ENCODE data around the gene HLCS.

The HLCS gene

DNA sequence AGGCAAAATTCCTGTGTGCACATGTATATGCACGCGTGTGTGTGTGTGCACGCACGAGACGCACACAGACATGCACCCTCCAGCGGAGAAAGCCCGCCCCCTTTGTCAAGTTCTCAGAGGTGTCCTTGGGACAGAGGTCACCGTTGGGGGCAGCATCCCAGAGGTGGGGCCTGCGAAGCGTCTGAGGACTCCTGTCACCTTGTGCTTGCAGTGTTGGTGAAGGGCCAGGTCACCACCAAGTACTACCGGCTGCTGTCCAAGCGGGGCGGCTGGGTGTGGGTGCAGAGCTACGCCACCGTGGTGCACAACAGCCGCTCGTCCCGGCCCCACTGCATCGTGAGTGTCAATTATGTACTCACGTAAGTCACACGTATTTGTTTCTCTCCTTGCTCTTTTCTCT is 225.0 kb downstream of the HLCS start:
- Histone ChIP-seq H3K9ac (ENCODE audit: low read depth, low read length, poor library complexity) (no peak overlapping the region), H2BK12ac (ENCODE audit: low read length) (no peak overlapping the region), H3K23ac (ENCODE audit: low read depth, low read length, poor library complexity) (no peak overlapping the region), H3K27ac (replicated peaks; ENCODE audit: low read length) (no peak overlapping the region), H3K4me1 (ENCODE audit: control insufficient read depth in 2 of 2, insufficient read depth in 1 of 2, low read depth in 1 of 2, low read length in 2 of 2) (peaks cover 3 to 5% of the 10 kb centered on the region in 2 donors), H4K8ac (ENCODE audit: low read depth, low read length) (no peak overlapping the region), H3K4me2 (ENCODE audit: insufficient read depth, low read length, poor library complexity, severe bottlenecking) (no peak overlapping the region), H2AK5ac (ENCODE audit: low read depth, low read length) (peak overlapping the region; percentile 12), H3K14ac (ENCODE audit: low read length) (peak overlapping the region; percentile 87), H3K36me3 (replicated peaks in 1 of 2; ENCODE audit: control insufficient read depth in 2 of 2, insufficient read depth in 2 of 2, low read length in 2 of 2) (no peaks in the 10 kb centered on the region), H2BK120ac (ENCODE audit: low read depth, low read length) (no peak overlapping the region), H2BK15ac (ENCODE audit: low read length) (no peak overlapping the region), H2AFZ (ENCODE audit: low read length) (no peak overlapping the region), H3K4ac (ENCODE audit: low read length) (no peak overlapping the region), H3K9me3 (replicated peaks in 1 of 2; ENCODE audit: control insufficient read depth in 2 of 2, insufficient read depth in 1 of 2, low read depth in 1 of 2, low read length in 2 of 2) (no peaks in the 10 kb centered on the region), H3K4me3 (ENCODE audit: low read length in 2 of 2) (no peak overlapping the region), H2BK5ac (ENCODE audit: low read length) (no peak overlapping the region), H3K79me1 (ENCODE audit: low read depth, low read length) (peaks cover 3% of the 10 kb centered on the region), H4K91ac (ENCODE audit: low read depth, low read length, poor library complexity) (no peak overlapping the region), H3K27me3 (ENCODE audit: control insufficient read depth in 3 of 3, insufficient read depth in 3 of 3, low read depth in 1 of 3, low read length in 3 of 3) (no peaks in the 10 kb centered on the region), H3K18ac (ENCODE audit: low read length) (no peak overlapping the region)
- no CpG with 5 or more reads among the region's 21 CpGs for WGBS, 2 donors (ENCODE audit: extremely low coverage in 2 of 2, insufficient read length in 2 of 2, insufficient replicate concordance in 1 of 2)
- no peak for DNase-seq (ENCODE audit: low spot score)

DNA sequence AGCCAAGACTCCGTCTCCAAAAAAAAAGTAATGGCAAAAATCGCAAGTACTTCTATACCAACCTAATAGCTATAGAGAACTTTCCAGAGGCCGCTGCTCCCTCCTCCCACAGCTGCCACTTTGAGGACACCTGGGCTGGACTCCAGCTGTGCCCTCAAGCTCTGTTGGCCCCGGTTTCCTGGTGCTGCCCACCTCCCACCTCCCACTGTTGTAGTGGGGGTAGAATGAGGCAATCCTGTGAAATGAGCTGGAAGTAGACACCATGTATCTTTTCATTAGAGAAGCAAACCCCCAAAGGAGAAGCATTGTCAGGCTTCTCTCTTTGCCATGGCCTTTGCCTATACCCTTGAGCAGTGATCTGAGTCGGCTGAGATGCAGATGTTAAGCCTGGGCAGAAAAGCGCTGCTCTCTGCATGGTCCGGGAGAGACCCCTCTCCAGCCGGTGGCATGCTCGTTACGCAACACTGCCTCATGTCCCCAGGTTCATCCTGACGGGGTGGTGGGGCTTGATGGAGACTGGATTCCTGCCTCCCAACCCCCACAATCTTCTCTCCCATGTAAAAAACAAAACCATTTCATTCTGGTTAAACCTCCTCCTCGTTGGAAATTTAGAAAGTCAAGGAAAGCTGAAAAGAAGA is 227.9 kb downstream of the HLCS start:
- H2BK120ac ChIP-seq (ENCODE audit: low read depth, low read length), result no peak overlapping the region
- no peak overlapping the region for H3K4ac ChIP-seq (ENCODE audit: low read length)
- H3K4me2 ChIP-seq (ENCODE audit: insufficient read depth, low read length, poor library complexity, severe bottlenecking), result no peak overlapping the region
- no peak for DNase-seq (ENCODE audit: low spot score)
- H3K9me3 ChIP-seq (replicated peaks in 1 of 2; ENCODE audit: control insufficient read depth in 2 of 2, insufficient read depth in 1 of 2, low read depth in 1 of 2, low read length in 2 of 2), result no peaks in the 10 kb centered on the region
- H3K18ac ChIP-seq (ENCODE audit: low read length), result peak overlapping the region; percentile 5
- H3K23ac ChIP-seq (ENCODE audit: low read depth, low read length, poor library complexity), result no peak overlapping the region
- no peak overlapping the region for H3K4me3 ChIP-seq (ENCODE audit: low read length in 2 of 2)
- WGBS, 2 donors (ENCODE audit: extremely low coverage in 2 of 2, insufficient read length in 2 of 2, insufficient replicate concordance in 1 of 2), result no CpG with 5 or more reads among the region's 12 CpGs
- no peaks in the 10 kb centered on the region for H3K27me3 ChIP-seq (ENCODE audit: control insufficient read depth in 3 of 3, insufficient read depth in 3 of 3, low read depth in 1 of 3, low read length in 3 of 3)
- no peak overlapping the region for H3K27ac ChIP-seq (replicated peaks; ENCODE audit: low read length)
- H4K8ac ChIP-seq (ENCODE audit: low read depth, low read length), result no peak overlapping the region
- H2BK5ac ChIP-seq (ENCODE audit: low read length), result no peak overlapping the region
- H3K36me3 ChIP-seq (replicated peaks in 1 of 2; ENCODE audit: control insufficient read depth in 2 of 2, insufficient read depth in 2 of 2, low read length in 2 of 2), result no peaks in the 10 kb centered on the region
- H3K9ac ChIP-seq (ENCODE audit: low read depth, low read length, poor library complexity), result no peak overlapping the region
- H3K79me1 ChIP-seq (ENCODE audit: low read depth, low read length), result no peaks in the 10 kb centered on the region
- no peak overlapping the region for H2BK15ac ChIP-seq (ENCODE audit: low read length)
- no peak overlapping the region for H4K91ac ChIP-seq (ENCODE audit: low read depth, low read length, poor library complexity)
- H2AFZ ChIP-seq (ENCODE audit: low read length), result no peak overlapping the region
- H3K4me1 ChIP-seq (ENCODE audit: control insufficient read depth in 2 of 2, insufficient read depth in 1 of 2, low read depth in 1 of 2, low read length in 2 of 2), result peaks cover 7 to 8% of the 10 kb centered on the region in 2 donors
- H2AK5ac ChIP-seq (ENCODE audit: low read depth, low read length), result no peak overlapping the region
- no peak overlapping the region for H2BK12ac ChIP-seq (ENCODE audit: low read length)
- H3K14ac ChIP-seq (ENCODE audit: low read length), result no peak overlapping the region

DNA sequence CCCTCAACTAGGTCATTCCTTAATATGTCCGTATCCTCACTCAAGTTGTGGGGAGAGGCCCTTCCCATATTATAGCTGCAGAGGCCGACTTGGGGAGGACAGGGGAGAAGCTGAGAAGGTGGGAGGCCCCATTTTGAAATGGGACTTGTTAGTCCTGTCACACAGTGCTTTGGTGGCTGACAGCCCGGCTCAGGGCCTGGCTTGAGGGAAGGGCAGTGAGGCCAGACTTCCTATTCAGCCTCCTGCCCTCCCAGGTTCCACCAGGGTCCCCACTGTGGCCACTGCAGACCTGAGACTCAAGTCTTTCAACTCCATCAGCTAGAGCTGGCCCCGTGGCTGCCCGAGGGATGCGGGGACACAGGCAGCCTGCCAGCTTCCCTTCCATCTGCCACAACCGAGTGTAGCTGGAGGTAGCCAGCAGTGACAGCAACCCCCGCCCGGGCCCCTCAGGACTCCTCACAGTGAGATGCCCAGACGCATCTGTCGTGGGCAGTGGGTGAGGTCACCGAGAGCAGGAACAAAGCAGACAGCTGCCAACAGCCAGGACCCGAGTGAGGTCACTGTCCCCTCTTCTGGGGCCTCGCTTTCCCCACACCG is 230.6 kb downstream of the HLCS start:
- Histone ChIP-seq H2AFZ (ENCODE audit: low read length) (peak overlapping the region; percentile 15), H3K18ac (ENCODE audit: low read length) (peak overlapping the region; percentile 13), H3K9ac (ENCODE audit: low read depth, low read length, poor library complexity) (no peak overlapping the region), H3K27ac (replicated peaks; ENCODE audit: low read length) (no peak overlapping the region), H3K79me1 (ENCODE audit: low read depth, low read length) (no peaks in the 10 kb centered on the region), H2BK5ac (ENCODE audit: low read length) (no peak overlapping the region), H3K23ac (ENCODE audit: low read depth, low read length, poor library complexity) (no peak overlapping the region), H3K27me3 (ENCODE audit: control insufficient read depth in 3 of 3, insufficient read depth in 3 of 3, low read depth in 1 of 3, low read length in 3 of 3) (peaks cover 0 to 15% (median 0%) of the 10 kb centered on the region in 3 experiments), H3K4ac (ENCODE audit: low read length) (no peak overlapping the region), H2BK120ac (ENCODE audit: low read depth, low read length) (no peak overlapping the region), H4K8ac (ENCODE audit: low read depth, low read length) (no peak overlapping the region), H2AK5ac (ENCODE audit: low read depth, low read length) (peak overlapping the region; percentile 51), H4K91ac (ENCODE audit: low read depth, low read length, poor library complexity) (no peak overlapping the region), H2BK12ac (ENCODE audit: low read length) (no peak overlapping the region), H3K9me3 (replicated peaks in 1 of 2; ENCODE audit: control insufficient read depth in 2 of 2, insufficient read depth in 1 of 2, low read depth in 1 of 2, low read length in 2 of 2) (no peaks in the 10 kb centered on the region), H3K36me3 (replicated peaks in 1 of 2; ENCODE audit: control insufficient read depth in 2 of 2, insufficient read depth in 2 of 2, low read length in 2 of 2) (no peaks in the 10 kb centered on the region), H3K4me3 (ENCODE audit: low read length in 2 of 2) (no peak overlapping the region), H3K14ac (ENCODE audit: low read length) (peak overlapping the region; percentile 21), H2BK15ac (ENCODE audit: low read length) (peak overlapping the region; percentile 11), H3K4me1 (ENCODE audit: control insufficient read depth in 2 of 2, insufficient read depth in 1 of 2, low read depth in 1 of 2, low read length in 2 of 2) (peaks cover 3 to 5% of the 10 kb centered on the region in 2 donors), H3K4me2 (ENCODE audit: insufficient read depth, low read length, poor library complexity, severe bottlenecking) (no peak overlapping the region)
- WGBS, 2 donors (ENCODE audit: extremely low coverage in 2 of 2, insufficient read length in 2 of 2, insufficient replicate concordance in 1 of 2), result no CpG with 5 or more reads among the region's 15 CpGs
- DNase-seq (ENCODE audit: low spot score), result no peak

DNA sequence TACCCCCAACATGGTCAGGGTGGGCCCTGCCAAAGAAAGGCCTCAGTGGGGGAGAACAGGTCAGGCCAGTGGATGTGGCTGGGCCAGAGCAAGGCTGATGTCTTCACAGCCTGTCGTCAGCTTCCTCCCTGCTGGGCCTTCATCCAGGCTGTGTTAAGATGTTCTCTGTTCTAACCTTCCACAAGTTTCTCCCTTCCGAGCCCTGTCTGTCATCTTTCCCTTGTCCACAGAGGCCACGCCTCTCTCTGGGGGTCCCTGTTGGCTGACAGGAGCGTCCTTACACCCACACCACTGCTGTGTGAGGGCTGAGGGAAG is 231.3 kb downstream of the HLCS start:
- Histone ChIP-seq H3K4ac (ENCODE audit: low read length) (no peak overlapping the region), H2BK12ac (ENCODE audit: low read length) (no peak overlapping the region), H3K27ac (replicated peaks; ENCODE audit: low read length) (no peak overlapping the region), H2BK120ac (ENCODE audit: low read depth, low read length) (no peak overlapping the region), H2BK5ac (ENCODE audit: low read length) (peak overlapping the region; percentile 61), H3K4me2 (ENCODE audit: insufficient read depth, low read length, poor library complexity, severe bottlenecking) (no peak overlapping the region), H3K9ac (ENCODE audit: low read depth, low read length, poor library complexity) (no peak overlapping the region), H3K14ac (ENCODE audit: low read length) (no peak overlapping the region), H3K79me1 (ENCODE audit: low read depth, low read length) (no peaks in the 10 kb centered on the region), H2AFZ (ENCODE audit: low read length) (no peak overlapping the region), H3K36me3 (replicated peaks in 1 of 2; ENCODE audit: control insufficient read depth in 2 of 2, insufficient read depth in 2 of 2, low read length in 2 of 2) (no peaks in the 10 kb centered on the region), H3K4me3 (ENCODE audit: low read length in 2 of 2) (no peak overlapping the region), H3K27me3 (ENCODE audit: control insufficient read depth in 3 of 3, insufficient read depth in 3 of 3, low read depth in 1 of 3, low read length in 3 of 3) (peaks cover 0 to 15% (median 0%) of the 10 kb centered on the region in 3 experiments), H2BK15ac (ENCODE audit: low read length) (peak overlapping the region; percentile 11), H3K9me3 (replicated peaks in 1 of 2; ENCODE audit: control insufficient read depth in 2 of 2, insufficient read depth in 1 of 2, low read depth in 1 of 2, low read length in 2 of 2) (no peaks in the 10 kb centered on the region), H3K4me1 (ENCODE audit: control insufficient read depth in 2 of 2, insufficient read depth in 1 of 2, low read depth in 1 of 2, low read length in 2 of 2) (peaks cover 3 to 5% of the 10 kb centered on the region in 2 donors), H4K91ac (ENCODE audit: low read depth, low read length, poor library complexity) (no peak overlapping the region), H2AK5ac (ENCODE audit: low read depth, low read length) (peak overlapping the region; percentile 51), H3K18ac (ENCODE audit: low read length) (peak overlapping the region; percentile 4), H3K23ac (ENCODE audit: low read depth, low read length, poor library complexity) (no peak overlapping the region), H4K8ac (ENCODE audit: low read depth, low read length) (no peak overlapping the region)
- DNase-seq (ENCODE audit: low spot score), result no peak
- WGBS, 2 donors (ENCODE audit: extremely low coverage in 2 of 2, insufficient read length in 2 of 2, insufficient replicate concordance in 1 of 2), result no CpG with 5 or more reads among the region's 4 CpGs

All from neuronal stem cell (in vitro differentiated cells).